Suprapubic skin (tissue), 4 donors: ENCODE results near the gene ARL5A. TPM values are rescaled to one million over a fixed set of nuclear protein-coding genes. Genes with fewer than 3 reads are reported as not detected.

Experiments used
- DNase-seq, 2 donors: peaks; one replicate each; pipeline ENCODE4 v3.0.0-alpha.2; 2019; ENCODE audit warnings: low spot score in 2 of 2
- H3K27ac ChIP-seq: fragments of 200-600 bp; sonication (generic); one replicate; pipeline ENCODE4 v1.5.1; 2019
- H3K27me3 ChIP-seq: fragments of 200-600 bp; sonication (generic); one replicate; pipeline ENCODE4 v1.5.1; 2019
- H3K36me3 ChIP-seq: fragments of 200-600 bp; sonication (generic); one replicate; pipeline ENCODE4 v1.5.1; 2019
- H3K4me1 ChIP-seq: fragments of 200-600 bp; sonication (generic); one replicate; pipeline ENCODE4 v1.5.1; 2019
- H3K4me3 ChIP-seq: fragments of 200-600 bp; sonication (generic); one replicate; pipeline ENCODE4 v1.5.1; 2019; ENCODE audit warnings: mild to moderate bottlenecking
- H3K9me3 ChIP-seq: fragments of 200-600 bp; sonication (generic); one replicate; pipeline ENCODE4 v1.5.1; 2019
- EP300 ChIP-seq: sonication (generic); formaldehyde crosslinking; IDR thresholded peaks from one replicate; pipeline ENCODE4 v1.6.1; 2017; ENCODE audit warnings: antibody characterized with exemption
- POLR2A ChIP-seq, 2 donors: fragments of 450-650 bp; IDR thresholded peaks; one replicate each; pipeline ENCODE4 v1.6.1; 2017; ENCODE audit warnings: antibody characterized with exemption in 2 of 2, mild to moderate bottlenecking in 2 of 2, moderate library complexity in 2 of 2
- POLR2AphosphoS5 ChIP-seq, 3 donors: sonication (generic); formaldehyde crosslinking; IDR thresholded peaks; one replicate each; pipeline ENCODE4 v1.6.1; 2017; ENCODE audit warnings: antibody characterized with exemption in 3 of 3
- WGBS: methylation state at CpG from one replicate; pipeline ENCODE4 v1.1.5; 2018; 5-methylcytosine and 5-hydroxymethylcytosine counted together
- total RNA-seq, 4 donors: library from RNA; depleted of rRNA; stranded (reverse); fragments of >200 nt; gene quantifications; one replicate each; pipeline ENCODE4 v1.1.0, GENCODE V29; 2016
- TF ChIP-seq, protein P1 (sequence below), 2 donors: fragments of 200-600 bp in 1 of 2; fragments of 450-650 bp in 1 of 2; sonication (generic) in 1 of 2; IDR thresholded peaks; one replicate each; pipeline ENCODE4 v1.5.1; 2016 to 2019; ENCODE audit warnings: antibody characterized with exemption in 2 of 2, mild to moderate bottlenecking in 1 of 2, moderate library complexity in 1 of 2

Gene ARL5A
- total RNA-seq, 4 donors from 2014 or later = 76.7 to 124 (median 94.5) TPM

DNA sequence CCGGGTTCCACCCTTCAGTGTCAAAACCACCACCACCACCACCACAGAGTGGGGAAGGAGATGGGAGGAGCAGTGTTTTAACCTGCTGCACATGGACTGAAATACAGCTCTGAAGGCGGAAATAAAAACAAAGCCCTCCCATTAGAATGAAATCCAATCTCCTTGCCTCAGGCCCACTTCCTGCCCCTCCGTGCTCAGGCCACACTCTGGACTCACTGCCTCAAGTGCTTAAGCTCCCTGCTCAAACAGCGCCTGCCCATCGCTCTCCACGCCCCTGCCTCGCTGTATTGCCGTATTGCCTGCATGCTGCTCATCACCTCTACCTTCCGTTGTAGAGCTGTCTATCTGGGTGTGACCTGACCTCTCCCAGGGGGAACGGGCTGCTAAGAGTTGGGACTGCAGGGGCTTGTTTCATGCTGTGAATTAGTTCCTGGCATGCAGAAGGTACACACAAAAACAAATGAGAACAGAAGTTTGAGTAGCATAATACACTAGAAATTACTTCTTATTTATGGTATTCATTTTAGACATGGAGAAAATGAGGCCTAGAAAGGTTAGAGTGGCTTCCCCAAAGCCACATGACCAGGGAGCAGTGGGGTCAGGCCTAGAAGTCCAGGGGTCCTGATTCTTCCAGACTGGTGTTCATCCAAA lies 62.3 kb downstream of the ARL5A start:
- Histone ChIP-seq H3K27ac (no peak overlapping the region), H3K4me1 (no peaks in the 10 kb centered on the region), H3K27me3 (no peaks in the 10 kb centered on the region), H3K9me3 (no peaks in the 10 kb centered on the region), H3K36me3 (no peaks in the 10 kb centered on the region), H3K4me3 (no peak overlapping the region)
- no peak for DNase-seq
- TF ChIP-seq POLR2AphosphoS5 (IDR thresholded peaks at IDR 0.05) = no peak
- TF ChIP-seq, protein P1, sequence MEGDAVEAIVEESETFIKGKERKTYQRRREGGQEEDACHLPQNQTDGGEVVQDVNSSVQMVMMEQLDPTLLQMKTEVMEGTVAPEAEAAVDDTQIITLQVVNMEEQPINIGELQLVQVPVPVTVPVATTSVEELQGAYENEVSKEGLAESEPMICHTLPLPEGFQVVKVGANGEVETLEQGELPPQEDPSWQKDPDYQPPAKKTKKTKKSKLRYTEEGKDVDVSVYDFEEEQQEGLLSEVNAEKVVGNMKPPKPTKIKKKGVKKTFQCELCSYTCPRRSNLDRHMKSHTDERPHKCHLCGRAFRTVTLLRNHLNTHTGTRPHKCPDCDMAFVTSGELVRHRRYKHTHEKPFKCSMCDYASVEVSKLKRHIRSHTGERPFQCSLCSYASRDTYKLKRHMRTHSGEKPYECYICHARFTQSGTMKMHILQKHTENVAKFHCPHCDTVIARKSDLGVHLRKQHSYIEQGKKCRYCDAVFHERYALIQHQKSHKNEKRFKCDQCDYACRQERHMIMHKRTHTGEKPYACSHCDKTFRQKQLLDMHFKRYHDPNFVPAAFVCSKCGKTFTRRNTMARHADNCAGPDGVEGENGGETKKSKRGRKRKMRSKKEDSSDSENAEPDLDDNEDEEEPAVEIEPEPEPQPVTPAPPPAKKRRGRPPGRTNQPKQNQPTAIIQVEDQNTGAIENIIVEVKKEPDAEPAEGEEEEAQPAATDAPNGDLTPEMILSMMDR (IDR thresholded peaks at IDR 0.05) = no peak
- TF ChIP-seq POLR2A (IDR thresholded peaks at IDR 0.05) = no peak
- no peak for TF ChIP-seq EP300
- 88% methylated on average over 10 of the region's 10 CpGs for WGBS

DNA sequence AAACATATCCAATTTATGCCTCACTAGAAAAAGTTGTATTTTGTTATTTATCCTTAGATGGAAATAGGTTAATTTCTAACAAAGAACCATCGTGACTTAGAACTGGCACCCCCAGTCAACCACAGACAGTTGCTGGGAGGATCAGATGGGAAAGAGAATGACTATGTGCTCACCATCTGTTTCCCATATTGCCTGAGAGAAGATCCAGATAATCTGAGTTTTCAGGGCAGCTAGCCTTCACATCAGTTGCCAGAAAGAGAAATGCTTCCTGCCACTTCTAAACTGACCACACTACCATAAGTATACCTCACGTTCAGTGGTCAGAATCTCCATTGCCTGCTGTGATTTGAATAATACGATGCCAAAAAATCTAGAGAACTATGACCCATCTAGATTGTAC lies 65.5 kb downstream of the ARL5A start:
- H3K27ac ChIP-seq = no peak overlapping the region
- WGBS = 59% methylated on average over 3 of the region's 3 CpGs
- H3K4me3 ChIP-seq = no peak overlapping the region
- H3K4me1 ChIP-seq = no peaks in the 10 kb centered on the region
- H3K36me3 ChIP-seq = no peaks in the 10 kb centered on the region
- H3K9me3 ChIP-seq = no peaks in the 10 kb centered on the region
- no peak for TF ChIP-seq EP300
- no peak for TF ChIP-seq POLR2AphosphoS5 (IDR thresholded peaks at IDR 0.05)
- TF ChIP-seq POLR2A (IDR thresholded peaks at IDR 0.05) = no peak
- TF ChIP-seq, protein P1 (IDR thresholded peaks at IDR 0.05) = no peak
- DNase-seq = no peak
- H3K27me3 ChIP-seq = no peaks in the 10 kb centered on the region

DNA sequence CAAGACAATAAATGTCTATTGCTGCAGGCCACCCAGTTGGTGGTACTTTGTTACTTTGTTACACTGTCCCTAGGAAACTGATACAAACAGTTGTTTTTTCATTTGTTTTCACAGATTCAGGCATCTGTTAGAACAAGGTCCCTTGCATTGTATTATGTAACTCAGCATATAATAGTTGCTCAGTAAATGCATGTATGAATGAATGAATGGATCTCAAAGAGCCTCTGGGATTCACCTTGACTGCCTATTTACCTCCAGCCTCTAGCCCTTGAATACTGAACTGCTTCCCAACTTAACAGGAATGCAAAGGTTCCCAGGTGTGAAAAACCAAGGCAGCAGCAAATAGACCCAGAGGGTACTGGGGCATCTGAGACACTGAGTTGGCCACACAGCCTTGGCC lies 66.5 kb downstream of the ARL5A start:
- Histone ChIP-seq H3K9me3 (no peaks in the 10 kb centered on the region), H3K36me3 (no peaks in the 10 kb centered on the region), H3K4me1 (no peaks in the 10 kb centered on the region), H3K27me3 (no peaks in the 10 kb centered on the region), H3K27ac (no peak overlapping the region), H3K4me3 (no peak overlapping the region)
- TF ChIP-seq, protein P1 (IDR thresholded peaks at IDR 0.05) = no peak
- TF ChIP-seq EP300 (no peak), POLR2A (IDR thresholded peaks at IDR 0.05) (no peak), POLR2AphosphoS5 (IDR thresholded peaks at IDR 0.05) (no peak)
- DNase-seq = no peak

DNA sequence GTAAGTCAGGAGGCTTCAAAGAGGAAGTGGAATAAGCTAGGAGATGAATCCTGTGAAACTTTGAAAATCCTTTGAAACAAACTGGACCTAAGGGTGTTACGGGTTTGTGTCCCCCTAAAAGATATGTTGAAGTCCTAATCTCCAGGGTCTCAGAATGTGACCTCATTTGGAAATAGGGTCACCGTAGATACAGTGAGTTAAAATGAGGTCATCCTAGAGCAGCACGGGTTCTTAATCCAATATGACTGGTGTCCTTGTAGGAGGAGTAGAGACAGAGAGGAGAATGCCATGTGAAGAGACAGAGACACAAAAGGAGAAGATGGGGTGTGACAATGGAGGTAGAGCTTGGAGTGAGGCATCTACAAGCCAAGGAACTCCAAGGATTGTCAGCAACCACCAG lies 67.0 kb downstream of the ARL5A start:
- TF ChIP-seq POLR2AphosphoS5 (IDR thresholded peaks at IDR 0.05) (no peak), POLR2A (IDR thresholded peaks at IDR 0.05) (no peak), EP300 (no peak)
- TF ChIP-seq, protein P1 (IDR thresholded peaks at IDR 0.05) = no peak
- WGBS = 87% methylated on average over 3 of the region's 3 CpGs
- no peaks in the 10 kb centered on the region for H3K27me3 ChIP-seq

DNA sequence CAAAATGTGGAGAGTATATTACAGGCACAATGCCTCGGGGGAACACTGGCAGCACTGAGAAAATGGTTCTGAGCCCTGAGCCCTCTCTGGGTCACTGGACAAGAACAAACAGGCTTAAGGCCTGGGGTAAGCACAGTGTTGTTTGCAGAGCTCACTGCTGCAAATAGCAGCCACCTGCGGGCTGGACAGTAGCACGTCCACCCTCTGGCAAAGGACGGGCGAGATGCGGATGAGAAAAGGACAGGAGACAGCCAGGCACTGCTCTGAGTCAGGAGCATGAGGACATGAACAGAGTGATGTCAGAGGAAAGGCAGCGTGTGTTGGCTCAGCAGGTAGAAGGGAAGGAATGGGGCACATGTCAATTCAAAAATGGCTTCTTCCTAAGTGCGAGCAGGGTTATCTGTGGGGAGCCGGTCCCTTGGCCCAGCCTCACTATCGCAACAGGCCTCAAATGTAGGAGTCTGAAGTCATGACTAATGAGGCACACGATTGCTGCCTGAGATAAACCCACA lies 68.0 kb downstream of the ARL5A start:
- Histone ChIP-seq H3K9me3 (no peaks in the 10 kb centered on the region), H3K4me3 (no peak overlapping the region), H3K36me3 (no peaks in the 10 kb centered on the region), H3K27ac (no peak overlapping the region), H3K4me1 (no peaks in the 10 kb centered on the region), H3K27me3 (no peaks in the 10 kb centered on the region)
- TF ChIP-seq POLR2AphosphoS5 (IDR thresholded peaks at IDR 0.05) (no peak), POLR2A (IDR thresholded peaks at IDR 0.05) (no peak), EP300 (no peak)
- TF ChIP-seq, protein P1 (IDR thresholded peaks at IDR 0.05) = no peak
- WGBS = 88% methylated on average over 11 of the region's 11 CpGs
- DNase-seq = no peak

More for the DNA sequence above, 67.0 kb downstream of the ARL5A start:
- no peak overlapping the region for H3K4me3 ChIP-seq
- no peaks in the 10 kb centered on the region for H3K9me3 ChIP-seq
- H3K4me1 ChIP-seq = no peaks in the 10 kb centered on the region
- H3K27ac ChIP-seq = no peak overlapping the region
- no peaks in the 10 kb centered on the region for H3K36me3 ChIP-seq
- no peak for DNase-seq
